Right lobe of liver (tissue), 6 donors: ENCODE results near the gene DNAJC16. TPM values are rescaled to one million over a fixed set of nuclear protein-coding genes. Genes with fewer than 3 reads are reported as not detected.
"Not testable (repeated sequence)": the region's sequence is repeated elsewhere in the genome, so short reads cannot be mapped to it uniquely, and the experiment has no call there.

Source experiments
- ATAC-seq, 4 donors: fragments of 200-7000 bp; cut with Tn5 transposase; one replicate each; pipeline ENCODE4 v1.9.1; 2020; ENCODE audit warnings: mild to moderate bottlenecking in 4 of 4, moderate library complexity in 4 of 4
- DNase-seq, 3 donors: peaks; one replicate each; pipeline ENCODE4 v3.0.0-alpha.2; 2020
- H3K27ac ChIP-seq, 3 donors: fragments of 200-600 bp; one replicate each; pipeline ENCODE4 v1.8.0; 2022
- H3K27me3 ChIP-seq, 2 donors: fragments of 200-600 bp; one replicate each; pipeline ENCODE4 v1.8.0; 2022
- H3K36me3 ChIP-seq, 4 donors: fragments of 200-600 bp; sonication (generic) in 1 of 4; one replicate each; pipeline versions ENCODE4 v1.5.1 to v1.8.0; 2017 to 2022; ENCODE audit warnings: control low read depth in 1 of 4
- H3K4me1 ChIP-seq, 4 donors: fragments of 200-600 bp; sonication (generic) in 1 of 4; one replicate each; pipeline versions ENCODE4 v1.5.1 to v1.8.0; 2017 to 2022; ENCODE audit warnings: control low read depth in 1 of 4
- H3K4me3 ChIP-seq, 3 donors: fragments of 200-600 bp; one replicate each; pipeline ENCODE4 v1.8.0; 2022
- H3K9me3 ChIP-seq, 4 donors: fragments of 200-600 bp; sonication (generic) in 1 of 4; one replicate each; pipeline versions ENCODE4 v1.5.1 to v1.8.0; 2017 to 2022; ENCODE audit warnings: control low read depth in 1 of 4
- CTCF ChIP-seq, 4 donors: fragments of 200-600 bp in 3 of 4; fragments of 450-650 bp in 1 of 4; IDR thresholded peaks; one replicate each; pipeline versions ENCODE4 v1.5.1 to v1.8.0; 2016 to 2022; ENCODE audit warnings: antibody characterized with exemption in 4 of 4, mild to moderate bottlenecking in 2 of 4
- POLR2A ChIP-seq: fragments of 450-650 bp; IDR thresholded peaks from one replicate; pipeline ENCODE4 v1.6.1; 2017; ENCODE audit warnings: antibody characterized with exemption, mild to moderate bottlenecking
- WGBS: methylation state at CpG from one replicate; pipeline ENCODE4 v1.1.6; 2018; ENCODE audit warnings: low coverage, low lambda C conversion rate; ENCODE audit not compliant: insufficient coverage; ENCODE audit errors: missing lambda C conversion rate; 5-methylcytosine and 5-hydroxymethylcytosine counted together
- intact Hi-C, 2 donors: fragments of 100-400 bp; cut with DNase I; formaldehyde crosslinking; loops; one replicate each; pipeline versions ENCODE4 v1.11.2 to v1.14.1; 2022
- total RNA-seq, 6 experiments: library from RNA; depleted of rRNA in 2 of 6; stranded (reverse); fragments of >200 nt in 2 of 6; fragmentation: NEBNext Ultra II Directional in 3 of 6; extraction: Animal tissue kit (Norgen Biotek cat#: 25700) in 3 of 6; gene quantifications; one replicate each; pipeline versions ENCODE4 v1.1.0 to v1.2.4, GENCODE V29; 2016 to 2023
- donor health status: DM: no; HTN: yes; CAD: no.
- donor health status: DM: no; HTN: no; CAD: no.
- donor health status: DM: no; HTN: no; CAD: no.
- donor health status: DM: no; HTN: yes; CAD: no.
- donor health status: DM: no; HTN: yes; CAD: no.

The DNAJC16 gene
- total RNA-seq, 6 experiments from 2014 or later: 8.4 to 15.0 (median 11.9) TPM

DNA sequence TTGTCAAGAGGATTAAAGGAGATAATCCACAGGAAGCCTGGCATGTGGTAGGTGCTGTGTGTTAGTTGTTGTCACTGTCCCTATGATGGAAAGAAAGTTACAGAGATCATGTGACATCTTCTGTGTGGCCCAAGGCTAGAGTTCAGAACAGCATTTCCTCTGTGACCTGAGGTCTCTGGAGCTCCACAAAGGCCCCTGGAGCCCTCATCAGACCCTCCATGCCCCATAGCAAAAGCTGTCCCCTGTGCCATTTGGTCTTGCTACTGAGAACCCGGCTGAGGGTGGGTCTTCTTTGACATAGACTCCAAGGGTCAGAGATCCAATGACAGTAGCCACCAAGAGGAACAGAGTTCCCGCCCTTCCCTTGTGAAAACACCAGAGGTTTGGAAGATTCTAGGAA lies 42.7 kb upstream of the DNAJC16 start:
- intact Hi-C loops: no loop called here
- no peak overlapping the region for H3K27ac ChIP-seq
- DNase-seq (no peak), ATAC-seq (peak in 1 of 4 donors; percentile 23)
- WGBS: 100% methylated on average over 1 of the region's 2 CpGs
- H3K27me3 ChIP-seq: no peaks in the 10 kb centered on the region
- no peaks in the 10 kb centered on the region for H3K36me3 ChIP-seq
- no peaks in the 10 kb centered on the region for H3K9me3 ChIP-seq
- H3K4me1 ChIP-seq: no peaks in the 10 kb centered on the region
- TF ChIP-seq CTCF (IDR thresholded peaks at IDR 0.05): no peak
- TF ChIP-seq POLR2A: no peak
- no peak overlapping the region for H3K4me3 ChIP-seq

DNA sequence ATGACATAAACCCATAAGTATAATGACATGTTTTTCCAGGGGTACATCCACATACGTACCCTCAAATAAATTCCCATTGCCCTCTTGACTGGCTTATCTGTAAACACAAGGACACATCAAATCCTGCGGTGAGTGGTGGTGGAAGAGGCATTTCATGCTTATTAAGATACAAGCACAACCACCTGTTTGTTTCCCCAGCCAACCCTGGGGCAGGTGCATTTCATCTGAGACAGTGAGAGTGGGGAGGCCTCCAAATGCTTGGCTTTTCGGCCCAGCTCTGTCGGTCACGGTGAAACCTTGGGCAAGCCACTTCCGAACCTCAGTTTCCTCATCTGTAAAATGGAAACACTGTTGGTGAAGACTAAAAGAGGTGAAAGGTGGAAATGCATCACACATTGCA lies 42.2 kb upstream of the DNAJC16 start:
- H3K4me1 ChIP-seq, ATAC-seq, H3K36me3 ChIP-seq, H3K4me3 ChIP-seq, DNase-seq, intact Hi-C loops, H3K27me3 ChIP-seq, H3K9me3 ChIP-seq, H3K27ac ChIP-seq: not testable (repeated sequence)
- 92% methylated on average over 6 of the region's 6 CpGs for WGBS

DNA sequence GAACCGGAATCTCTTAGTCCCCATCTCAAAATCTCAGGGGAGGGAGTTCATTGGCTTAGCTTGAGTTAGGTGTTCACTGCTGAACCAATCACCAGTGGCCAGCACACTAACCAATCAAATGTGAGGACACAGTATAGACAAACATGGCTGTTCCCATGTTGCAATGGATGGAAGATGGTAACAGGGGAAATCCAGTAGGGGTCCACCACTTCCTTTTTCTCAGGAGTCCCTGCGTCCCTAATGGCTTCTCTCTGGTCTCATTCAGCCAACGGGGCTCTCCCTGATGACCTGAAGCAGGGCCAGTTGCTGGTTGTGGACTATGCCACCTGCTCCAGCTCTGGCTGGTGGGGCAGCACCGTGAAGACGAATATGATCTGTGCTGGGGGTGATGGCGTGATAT lies 41.0 kb upstream of the DNAJC16 start:
- TF ChIP-seq POLR2A: no peak
- TF ChIP-seq CTCF (IDR thresholded peaks at IDR 0.05): no peak
- Histone ChIP-seq H3K27me3 (no peaks in the 10 kb centered on the region), H3K4me1 (no peaks in the 10 kb centered on the region), H3K9me3 (no peaks in the 10 kb centered on the region), H3K4me3 (no peak overlapping the region), H3K36me3 (no peaks in the 10 kb centered on the region), H3K27ac (no peak overlapping the region)
- no peak for ATAC-seq
- DNase-seq: no peak
- 74% methylated on average over 4 of the region's 6 CpGs for WGBS
- intact Hi-C loops: no loop called here

DNA sequence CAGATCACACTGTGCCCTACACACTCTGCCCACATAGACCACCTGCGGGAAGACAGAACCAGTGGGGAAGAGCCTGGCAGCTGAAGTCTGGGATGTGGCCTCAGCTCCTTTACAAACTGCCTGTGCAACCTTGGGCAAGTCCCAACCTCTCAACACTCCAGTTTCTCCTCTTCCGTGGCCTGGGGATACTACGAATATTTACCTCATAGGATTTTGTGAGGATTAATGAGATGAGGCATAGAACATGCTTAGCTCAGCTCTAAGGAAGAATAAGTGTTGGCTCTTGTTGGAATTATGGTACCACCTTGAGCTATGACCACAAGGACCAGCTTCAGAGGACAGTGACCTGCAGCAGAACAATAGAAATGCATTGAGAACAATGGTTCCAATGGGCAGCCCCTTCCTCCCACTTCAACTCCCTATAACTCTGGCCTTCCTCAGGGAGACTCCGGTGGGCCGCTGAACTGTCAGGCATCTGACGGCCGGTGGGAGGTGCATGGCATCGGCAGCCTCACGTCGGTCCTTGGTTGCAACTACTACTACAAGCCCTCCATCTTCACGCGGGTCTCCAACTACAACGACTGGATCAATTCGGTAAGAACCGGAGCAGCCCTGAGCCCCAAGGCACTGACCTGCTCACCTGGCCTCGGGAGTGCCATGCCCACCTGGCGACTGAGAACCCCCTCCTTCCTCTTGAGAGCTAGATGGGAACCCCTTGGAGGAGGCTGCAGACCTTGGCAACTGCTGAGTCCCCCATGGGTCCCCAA lies 39.6 kb upstream of the DNAJC16 start:
- DNase-seq, H3K9me3 ChIP-seq, H3K27me3 ChIP-seq, H3K36me3 ChIP-seq, intact Hi-C loops, H3K4me3 ChIP-seq, H3K4me1 ChIP-seq, ATAC-seq, H3K27ac ChIP-seq: not testable (repeated sequence)
- 91% methylated on average over 6 of the region's 17 CpGs for WGBS

GRCh38 chr1:15488371-15488770 lies 38.3 kb upstream of the DNAJC16 start:
- Histone ChIP-seq H3K36me3 (peaks cover 0 to 1% (median 0%) of the 10 kb centered on the region in 4 donors), H3K4me3 (no peak overlapping the region), H3K9me3 (no peaks in the 10 kb centered on the region), H3K27me3 (no peaks in the 10 kb centered on the region), H3K4me1 (no peaks in the 10 kb centered on the region), H3K27ac (no peak overlapping the region)
- DNase-seq (no peak), ATAC-seq (no peak)
- 100% methylated on average over 1 of the region's 3 CpGs for WGBS
- intact Hi-C loops: no loop called here
- no peak for TF ChIP-seq CTCF (IDR thresholded peaks at IDR 0.05)
- TF ChIP-seq POLR2A: no peak
